SU-DHL-6 (cell line): ENCODE measurements around the gene B3GAT1.

ENCODE experiments used
- H2AFZ ChIP-seq: fragments of 200-600 bp; sonication (generic); 2 replicates; pipeline ENCODE4 v1.6.1; 2014; ENCODE audit warnings: low read depth, mild to moderate bottlenecking, moderate library complexity, mixed read lengths, antibody characterized with exemption, low read length; ENCODE audit not compliant: severe bottlenecking
- H3F3A ChIP-seq: fragments of 200-600 bp; shearing (Covaris generic); 2 replicates; pipeline ENCODE4 v1.6.0; 2016; ENCODE audit warnings: antibody characterized with exemption, mild to moderate bottlenecking; ENCODE audit not compliant: insufficient read depth
- H3K27ac ChIP-seq: fragments of 200-600 bp; sonication (generic); 2 replicates; pipeline ENCODE4 v1.5.1; 2016; ENCODE audit warnings: low read depth, mild to moderate bottlenecking, low read length, moderate library complexity, mixed read lengths
- H3K27me3 ChIP-seq: fragments of 200-600 bp; sonication (generic), shearing (Covaris generic); 2 replicates; pipeline ENCODE4 v1.6.0; 2014; ENCODE audit warnings: mild to moderate bottlenecking, low read length
- H3K36me3 ChIP-seq: fragments of 200-600 bp; sonication (generic); 2 replicates; pipeline ENCODE4 v1.6.1; 2014; ENCODE audit warnings: mild to moderate bottlenecking, low read length, mixed read lengths
- H3K4me2 ChIP-seq: fragments of 300-600, 200-600 bp; shearing (Covaris generic), sonication (generic); 2 replicates; pipeline ENCODE4 v1.6.0; 2014; ENCODE audit warnings: low read length, low read depth, mild to moderate bottlenecking; ENCODE audit not compliant: poor library complexity, severe bottlenecking
- H3K4me3 ChIP-seq: fragments of 200-600 bp; sonication (generic); 2 replicates; pipeline ENCODE4 v1.5.1; 2014; ENCODE audit warnings: antibody characterized with exemption, low read length, mild to moderate bottlenecking, mixed read lengths; ENCODE audit not compliant: insufficient read depth, poor library complexity, severe bottlenecking
- H3K79me2 ChIP-seq: fragments of 200-600 bp; sonication (generic); 2 replicates; pipeline ENCODE4 v1.6.1; 2014; ENCODE audit warnings: mild to moderate bottlenecking, low read length, moderate library complexity; ENCODE audit not compliant: insufficient read depth
- H3K9ac ChIP-seq: fragments of 200-600 bp; sonication (generic); 2 replicates; pipeline ENCODE4 v1.7.0; 2014; ENCODE audit warnings: mild to moderate bottlenecking, low read length
- H3K9me2 ChIP-seq: fragments of 200-600 bp; sonication (generic); replicated peaks from 2 replicates; pipeline ENCODE4 v1.6.1; 2014; ENCODE audit warnings: low read length; ENCODE audit not compliant: insufficient read depth
- H3K9me3 ChIP-seq: fragments of 200-600 bp; sonication (generic); 2 replicates; pipeline ENCODE4 v1.6.1; 2014; ENCODE audit warnings: low read length, mixed read lengths; ENCODE audit not compliant: insufficient read depth
- H4K20me1 ChIP-seq: fragments of 200-600 bp; sonication (generic); 2 replicates; pipeline ENCODE4 v1.6.1; 2014; ENCODE audit warnings: low read depth, mild to moderate bottlenecking, antibody characterized with exemption, low read length, moderate library complexity, mixed read lengths
- EZH2phosphoT487 ChIP-seq: fragments of 200-600 bp; sonication (generic), shearing (Covaris generic); conservative IDR thresholded peaks from 2 replicates; pipeline ENCODE4 v1.6.1; 2018; ENCODE audit warnings: mild to moderate bottlenecking, antibody characterized with exemption, low read length, moderate library complexity, mixed read lengths
- TF ChIP-seq, protein P1 (sequence below): fragments of 200-600 bp; sonication (generic); IDR thresholded peaks from one replicate; pipeline ENCODE4 v1.5.1; 2017; ENCODE audit warnings: antibody characterized with exemption, mild to moderate bottlenecking, low read length, moderate library complexity; ENCODE audit not compliant: insufficient read depth, poor library complexity, severe bottlenecking

The B3GAT1 gene

DNA sequence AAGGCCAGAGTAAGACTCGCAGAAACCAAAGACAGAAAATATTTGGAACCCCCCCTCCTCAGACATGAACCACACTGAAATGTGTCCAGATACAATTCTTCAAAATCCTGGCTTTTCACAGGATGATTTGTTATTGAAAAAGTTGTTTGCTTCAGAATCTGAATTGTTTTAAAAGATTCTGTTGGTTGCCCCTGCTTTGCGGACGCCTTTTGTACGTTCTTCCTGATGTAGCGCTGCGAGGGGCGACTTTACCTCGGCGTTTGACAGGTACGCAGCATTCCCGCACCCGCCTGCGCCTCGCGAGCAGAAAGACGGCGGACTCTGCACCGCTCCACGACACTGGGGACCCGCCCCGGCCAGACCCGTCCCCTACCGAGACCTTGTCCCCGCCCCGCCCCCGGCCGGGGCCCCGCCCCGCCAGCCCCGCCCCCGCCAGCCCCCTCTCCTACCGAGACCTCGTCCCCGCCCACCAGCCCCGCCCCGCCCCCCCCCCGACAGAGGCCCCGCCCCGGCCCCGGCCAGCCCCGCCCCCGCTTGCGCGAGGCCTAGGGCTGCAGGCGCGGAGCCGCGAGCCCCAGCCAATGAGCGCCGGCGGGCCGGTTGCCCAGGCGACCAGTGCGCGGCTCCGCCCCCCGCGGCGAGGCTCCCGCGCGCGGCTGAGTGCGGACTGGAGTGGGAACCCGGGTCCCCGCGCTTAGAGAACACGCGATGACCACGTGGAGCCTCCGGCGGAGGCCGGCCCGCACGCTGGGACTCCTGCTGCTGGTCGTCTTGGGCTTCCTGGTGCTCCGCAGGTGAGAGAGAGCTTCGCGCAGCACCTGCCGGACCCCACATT is 80.5 kb downstream of the B3GAT1 start, which contains the start of gene GLB1L2:
TSS of gene GLB1L2 (plus strand) at position 635 of the 835 bp plus-strand sequence. CDS start at position 709, 74 bp downstream.
- no peak for TF ChIP-seq EZH2phosphoT487
- TF ChIP-seq, protein P1, sequence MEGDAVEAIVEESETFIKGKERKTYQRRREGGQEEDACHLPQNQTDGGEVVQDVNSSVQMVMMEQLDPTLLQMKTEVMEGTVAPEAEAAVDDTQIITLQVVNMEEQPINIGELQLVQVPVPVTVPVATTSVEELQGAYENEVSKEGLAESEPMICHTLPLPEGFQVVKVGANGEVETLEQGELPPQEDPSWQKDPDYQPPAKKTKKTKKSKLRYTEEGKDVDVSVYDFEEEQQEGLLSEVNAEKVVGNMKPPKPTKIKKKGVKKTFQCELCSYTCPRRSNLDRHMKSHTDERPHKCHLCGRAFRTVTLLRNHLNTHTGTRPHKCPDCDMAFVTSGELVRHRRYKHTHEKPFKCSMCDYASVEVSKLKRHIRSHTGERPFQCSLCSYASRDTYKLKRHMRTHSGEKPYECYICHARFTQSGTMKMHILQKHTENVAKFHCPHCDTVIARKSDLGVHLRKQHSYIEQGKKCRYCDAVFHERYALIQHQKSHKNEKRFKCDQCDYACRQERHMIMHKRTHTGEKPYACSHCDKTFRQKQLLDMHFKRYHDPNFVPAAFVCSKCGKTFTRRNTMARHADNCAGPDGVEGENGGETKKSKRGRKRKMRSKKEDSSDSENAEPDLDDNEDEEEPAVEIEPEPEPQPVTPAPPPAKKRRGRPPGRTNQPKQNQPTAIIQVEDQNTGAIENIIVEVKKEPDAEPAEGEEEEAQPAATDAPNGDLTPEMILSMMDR: no peak
- Histone ChIP-seq H3K36me3 (no peaks in the 10 kb centered on the region), H3K9me3 (no peaks in the 10 kb centered on the region), H3K4me2 (no peak within 1 kb of the TSS), H3K9ac (no peak within 1 kb of the TSS), H3K4me3 (no peak within 1 kb of the TSS), H2AFZ (no peak within 1 kb of the TSS), H3F3A (no peaks in the 10 kb centered on the region), H3K79me2 (no peaks in the 10 kb centered on the region), H3K27me3 (no peaks in the 10 kb centered on the region), H3K27ac (no peak within 1 kb of the TSS), H3K9me2 (no peaks in the 10 kb centered on the region), H4K20me1 (no peaks in the 10 kb centered on the region)

- H3F3A ChIP-seq: no peaks in the 10 kb centered on the region
- H2AFZ ChIP-seq: no peak overlapping the region
- no peak overlapping the region for H3K9ac ChIP-seq
- H3K27ac ChIP-seq: no peak overlapping the region
- H3K79me2 ChIP-seq: no peaks in the 10 kb centered on the region
- no peak overlapping the region for H3K4me2 ChIP-seq
- H3K27me3 ChIP-seq: no peaks in the 10 kb centered on the region
- H3K9me2 ChIP-seq: no peaks in the 10 kb centered on the region
- no peak for TF ChIP-seq EZH2phosphoT487
- TF ChIP-seq, protein P1: no peak
- no peaks in the 10 kb centered on the region for H3K36me3 ChIP-seq
- H4K20me1 ChIP-seq: no peaks in the 10 kb centered on the region
- H3K4me3 ChIP-seq: no peak overlapping the region
- H3K9me3 ChIP-seq: no peaks in the 10 kb centered on the region
Measured at GRCh38 chr11:134330611-134331353, 81.3 kb downstream of the B3GAT1 start.
